HL-60/S4 (cell line): ENCODE measurements around the gene AFAP1.

Source experiments
- in situ Hi-C: fragments of 300-500 bp; cut with MboI; formaldehyde crosslinking; loops from 2 replicates; pipeline ENCODE4 v1.14.3; 2022; ENCODE audit warnings: low sequenced_read_pairs

AFAP1 gene

GRCh38 chr4:7868892-7869471, 70.7 kb downstream of the AFAP1 start:
- in situ Hi-C loops, result no loop called here

- in situ Hi-C loops, result no loop called here
Observed at GRCh38 chr4:7868436-7868775, 71.3 kb downstream of the AFAP1 start.

- in situ Hi-C loops, result no loop called here
Observed at GRCh38 chr4:7867701-7868435, 71.8 kb downstream of the AFAP1 start.

GRCh38 chr4:7867191-7867590, 72.5 kb downstream of the AFAP1 start:
- in situ Hi-C loops, result no loop called here

- in situ Hi-C loops, result no loop called here
Observed at GRCh38 chr4:7865533-7865932, 74.1 kb downstream of the AFAP1 start.

- in situ Hi-C loops, result no loop called here
Observed at GRCh38 chr4:7864685-7865084, 75.0 kb downstream of the AFAP1 start.

- in situ Hi-C loops, result no loop called here
Observed at GRCh38 chr4:7863911-7864681, 75.6 kb downstream of the AFAP1 start.

- in situ Hi-C loops, result no loop called here
Observed at GRCh38 chr4:7862561-7863192, 77.0 kb downstream of the AFAP1 start.

- in situ Hi-C loops, result no loop called here
Observed at GRCh38 chr4:7861440-7861881, 78.2 kb downstream of the AFAP1 start.

- in situ Hi-C loops, result no loop called here
Observed at GRCh38 chr4:7860600-7861163, 79.0 kb downstream of the AFAP1 start.

GRCh38 chr4:7859326-7859725, 80.3 kb downstream of the AFAP1 start:
- in situ Hi-C loops, result no loop called here

- in situ Hi-C loops, result no loop called here
Observed at GRCh38 chr4:7858498-7858897, 81.2 kb downstream of the AFAP1 start.

GRCh38 chr4:7857993-7858392, 81.7 kb downstream of the AFAP1 start:
- in situ Hi-C loops, result no loop called here

GRCh38 chr4:7857238-7857701, 82.4 kb downstream of the AFAP1 start:
- in situ Hi-C loops, result no loop called here

- in situ Hi-C loops, result no loop called here
Observed at GRCh38 chr4:7855731-7856130, 83.9 kb downstream of the AFAP1 start.

- in situ Hi-C loops, result no loop called here
Observed at GRCh38 chr4:7854697-7855370, 84.8 kb downstream of the AFAP1 start.

- in situ Hi-C loops, result no loop called here
Observed at GRCh38 chr4:7854216-7854615, 85.4 kb downstream of the AFAP1 start.

GRCh38 chr4:7853271-7853670, 86.4 kb downstream of the AFAP1 start:
- in situ Hi-C loops, result no loop called here

- in situ Hi-C loops, result no loop called here
Observed at GRCh38 chr4:7852568-7853185, 87.0 kb downstream of the AFAP1 start.

GRCh38 chr4:7850489-7850888, 89.2 kb downstream of the AFAP1 start:
- in situ Hi-C loops, result no loop called here
